GM18867 (cell line): ENCODE results near the gene MRTFB.
"Not testable (repeated sequence)": the region's sequence is repeated elsewhere in the genome, so short reads cannot be mapped to it uniquely, and the experiment has no call there.

ENCODE experiments used
- ATAC-seq: cut with Tn5 transposase; IDR thresholded peaks from one replicate; pipeline ENCODE4 v1.9.1; 2021; ENCODE audit warnings: mild to moderate bottlenecking, moderate library complexity; ENCODE audit not compliant: unreplicated experiment

MRTFB gene

DNA sequence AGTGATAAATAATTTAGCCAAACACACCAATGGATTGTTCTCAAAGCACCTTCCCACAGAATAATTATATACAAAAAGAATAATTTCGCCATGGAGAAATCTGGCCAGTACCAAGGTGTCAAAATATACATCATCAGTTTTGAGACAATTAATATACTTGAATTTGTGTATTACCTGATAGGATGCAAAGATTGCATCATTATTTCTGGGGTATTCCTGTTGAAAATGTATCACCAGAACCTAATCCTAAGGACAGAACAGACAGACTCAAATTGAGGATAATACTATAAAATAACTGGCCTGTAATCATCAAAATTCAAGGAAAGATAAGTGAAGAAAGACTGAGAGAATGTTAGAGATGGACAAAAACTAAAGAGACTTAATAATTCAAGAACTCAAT is 111.9 kb downstream of the MRTFB start:
- no peak for ATAC-seq

DNA sequence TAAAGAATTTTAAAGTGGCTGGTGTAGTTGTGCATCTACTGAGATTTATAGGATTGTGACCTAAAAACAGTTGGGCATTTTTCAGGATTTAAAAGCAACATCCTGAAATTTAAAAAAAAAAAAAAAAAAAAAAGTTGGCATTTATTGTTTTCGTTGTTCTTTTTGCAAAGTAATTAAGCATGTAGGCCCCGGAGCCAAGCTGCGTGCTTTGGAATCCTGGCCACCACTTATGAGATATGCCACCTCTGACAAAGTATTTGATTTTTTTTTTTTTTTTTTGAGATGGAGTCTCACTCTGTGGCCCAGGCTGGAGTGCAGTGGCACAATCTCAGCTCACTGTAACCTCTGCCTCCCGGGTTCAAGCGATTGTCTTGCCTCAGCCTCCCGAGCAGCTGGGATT is 112.8 kb downstream of the MRTFB start:
- ATAC-seq = not testable (repeated sequence)

DNA sequence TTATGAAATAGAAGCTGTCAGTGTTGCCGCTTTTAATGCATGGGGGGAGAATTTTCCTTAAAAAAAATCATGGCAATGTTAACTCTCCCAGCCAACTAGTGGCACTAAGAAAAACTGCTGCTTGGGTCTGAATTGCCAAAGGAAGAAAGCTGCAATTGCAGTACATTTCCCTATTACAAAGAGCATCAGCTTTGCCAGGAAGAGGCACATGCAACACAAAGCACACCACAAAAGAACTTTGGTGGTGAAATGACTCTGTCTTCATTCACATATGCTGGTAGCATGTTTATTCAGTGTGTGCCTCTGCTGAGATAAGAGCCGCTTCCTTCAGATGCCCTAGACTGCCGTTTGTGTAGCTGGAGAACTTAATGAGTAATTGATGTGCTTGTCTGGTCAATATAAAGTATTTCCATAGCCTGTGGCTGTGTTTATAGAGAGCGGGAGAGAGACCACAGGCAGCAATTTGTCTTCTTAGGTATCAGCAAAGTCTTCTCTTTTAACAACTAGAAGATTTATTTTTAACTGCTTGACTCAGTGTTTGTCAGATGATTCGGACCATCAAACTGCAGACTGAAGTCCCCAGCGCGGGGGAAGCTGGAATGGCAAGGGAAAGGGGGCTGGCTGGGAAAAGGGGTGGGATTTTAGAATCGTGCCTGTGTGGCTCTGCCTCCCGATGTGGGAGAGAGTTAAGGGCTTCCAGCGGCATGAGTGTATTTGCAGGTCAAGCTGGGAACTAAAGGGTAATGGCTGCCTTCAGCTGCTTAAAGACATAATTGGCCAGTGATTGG is 115.1 kb downstream of the MRTFB start:
- ATAC-seq = no peak

DNA sequence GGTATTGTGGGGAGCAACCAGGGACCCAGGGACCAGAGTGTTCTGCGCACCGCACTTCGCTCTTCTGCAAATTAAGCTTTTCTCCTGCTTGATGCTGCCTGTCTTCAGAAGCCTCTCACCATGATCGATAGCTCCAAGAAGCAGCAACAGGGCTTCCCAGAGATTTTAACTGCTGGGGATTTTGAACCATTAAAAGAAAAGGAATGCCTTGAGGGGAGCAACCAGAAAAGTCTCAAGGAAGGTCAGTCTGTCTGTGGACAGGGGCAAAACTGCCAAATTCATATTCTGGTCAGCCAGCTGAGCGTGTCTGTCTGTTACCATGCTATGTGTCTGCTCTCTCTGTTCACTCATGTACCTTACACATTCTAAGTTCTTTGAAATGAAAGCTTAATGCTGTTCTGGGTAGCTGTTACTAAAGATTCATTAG is 115.7 kb downstream of the MRTFB start:
- no peak for ATAC-seq

DNA sequence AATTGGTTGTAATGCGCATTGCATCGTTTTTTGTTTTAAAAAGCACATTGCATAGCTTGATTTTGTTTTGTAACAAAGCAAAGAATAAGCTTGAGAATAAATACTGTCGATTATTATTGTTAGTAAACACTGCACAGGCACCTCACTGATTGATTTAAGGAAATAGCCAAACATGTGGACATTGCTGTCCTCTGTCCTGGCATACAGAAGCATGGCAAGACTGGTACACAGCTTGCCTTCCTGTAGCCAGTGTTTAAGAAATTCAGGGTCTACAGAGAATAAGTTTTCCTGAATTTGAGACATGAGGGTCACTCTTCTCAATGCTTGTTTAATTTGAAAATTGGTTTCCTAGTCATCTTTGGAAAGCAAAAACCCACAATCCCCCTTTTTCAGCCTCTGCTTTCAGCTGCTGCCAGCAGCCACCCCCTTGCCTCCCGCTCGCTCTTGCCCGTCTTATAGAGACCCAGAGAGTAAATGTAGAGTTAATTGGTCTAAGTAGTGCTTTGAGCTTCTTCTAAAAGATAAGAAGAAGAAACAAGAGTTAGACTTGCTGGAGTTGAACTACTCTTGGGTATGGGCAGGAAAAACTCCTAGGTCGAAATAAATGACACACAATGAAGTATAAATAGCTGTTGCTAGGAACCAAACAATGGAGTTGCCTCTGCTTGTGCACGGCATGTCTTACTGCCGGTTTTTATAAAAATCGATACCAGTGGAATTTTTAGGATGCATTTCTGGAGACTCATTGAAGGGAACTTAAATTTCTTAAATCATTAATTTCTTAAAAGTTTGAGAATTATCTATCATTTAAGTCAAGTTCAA is 116.6 kb downstream of the MRTFB start:
- no peak for ATAC-seq

DNA sequence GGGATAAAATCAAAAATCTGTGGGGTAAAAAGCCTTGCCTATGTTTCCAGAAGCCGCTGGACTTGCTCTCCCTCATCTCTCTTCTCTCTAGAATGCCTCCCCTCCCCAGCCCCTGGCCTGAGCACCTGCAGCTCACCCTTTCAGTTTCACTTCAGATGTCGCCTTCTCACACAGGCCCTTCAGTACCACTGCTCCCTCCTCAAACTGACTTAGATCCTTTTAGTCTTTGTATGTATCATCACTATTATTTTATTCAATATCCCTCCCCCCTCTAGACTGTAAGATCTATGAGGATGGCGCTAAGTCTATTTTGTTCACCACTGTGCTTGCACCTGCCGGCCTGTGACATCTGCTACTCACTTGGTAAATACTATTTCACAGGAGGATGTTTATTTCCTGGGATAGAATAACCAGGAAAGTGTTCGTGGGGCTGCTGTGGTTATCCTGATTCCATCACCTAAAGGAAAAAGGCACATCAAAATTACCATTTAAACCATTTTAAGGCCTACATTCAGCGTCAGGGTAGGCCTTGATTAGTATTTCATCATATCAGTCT is 122.3 kb downstream of the MRTFB start:
- ATAC-seq = peak; percentile 94

DNA sequence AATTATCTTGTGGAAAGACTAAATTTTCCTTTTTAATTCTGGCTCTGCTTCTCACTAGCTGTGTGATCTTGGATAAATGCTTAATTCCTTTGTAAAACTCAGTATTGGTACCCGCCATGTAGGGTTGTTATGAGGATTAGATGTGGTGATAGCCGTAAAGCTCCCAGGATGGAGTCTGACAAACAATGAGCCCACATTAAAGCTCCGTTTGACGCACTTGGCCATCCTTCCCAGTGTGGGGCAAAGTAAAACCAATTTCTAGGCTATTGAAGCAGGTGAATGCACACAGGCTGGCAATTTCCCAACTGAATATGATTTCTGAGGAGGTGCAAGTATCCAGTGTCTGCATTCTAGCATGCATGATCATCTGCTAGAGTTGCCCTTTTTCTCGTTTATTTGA is 123.6 kb downstream of the MRTFB start:
- no peak for ATAC-seq

DNA sequence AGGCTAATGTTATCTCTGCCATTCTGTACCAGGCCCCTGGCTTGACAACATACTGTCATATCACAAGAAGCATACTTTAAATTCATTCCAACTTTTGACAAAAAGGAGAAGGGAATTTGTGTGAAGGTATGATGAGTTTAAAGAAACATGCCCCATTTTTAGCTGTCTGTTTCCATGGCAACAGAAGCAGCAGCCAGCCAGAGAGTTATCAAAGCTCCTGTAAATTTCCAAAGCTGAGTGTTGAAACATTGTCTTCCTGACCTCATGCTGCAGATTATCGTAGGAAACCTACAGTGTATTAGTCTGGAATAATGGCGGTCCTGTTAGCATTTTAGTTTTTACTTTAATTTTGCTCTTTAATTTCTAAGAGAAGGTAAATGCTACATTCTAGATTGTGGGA is 124.9 kb downstream of the MRTFB start:
- ATAC-seq = no peak

DNA sequence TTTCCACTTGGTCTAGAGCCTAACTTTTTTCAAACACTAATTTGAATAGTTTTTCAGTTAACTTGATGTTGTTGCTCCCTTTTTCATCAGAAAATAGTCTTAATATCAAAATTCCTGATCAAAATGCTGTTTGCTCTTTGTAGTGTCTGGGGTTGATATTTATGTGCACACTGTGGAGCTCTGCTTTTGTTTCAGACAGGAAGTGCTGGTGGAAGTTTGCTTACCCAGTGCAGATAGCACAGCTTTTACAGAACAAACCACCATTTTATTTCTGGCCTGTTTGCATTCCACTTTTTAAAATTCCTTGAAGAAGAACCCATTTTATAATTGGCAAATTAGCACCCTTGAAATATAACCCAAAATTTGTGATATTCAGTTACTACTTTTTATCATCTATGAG is 125.4 kb downstream of the MRTFB start:
- no peak for ATAC-seq

DNA sequence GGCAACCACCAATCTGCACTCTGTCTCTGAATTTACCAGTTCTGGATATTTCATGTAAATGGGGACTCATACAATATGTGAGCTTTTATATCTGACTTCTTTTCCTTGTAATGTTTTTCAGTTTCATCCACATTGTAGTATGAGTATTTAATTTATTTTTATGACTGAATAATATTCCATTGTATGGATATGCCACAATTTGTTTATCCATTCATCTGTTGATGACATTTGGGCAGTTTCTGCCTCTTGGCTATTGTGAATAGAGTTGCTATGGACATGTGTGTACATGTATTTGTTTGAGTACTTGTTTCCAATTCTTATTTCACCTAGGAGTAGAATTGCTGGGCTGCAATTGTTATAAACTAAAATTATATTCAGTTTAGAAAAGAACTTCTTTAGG is 126.9 kb downstream of the MRTFB start:
- ATAC-seq = no peak

DNA sequence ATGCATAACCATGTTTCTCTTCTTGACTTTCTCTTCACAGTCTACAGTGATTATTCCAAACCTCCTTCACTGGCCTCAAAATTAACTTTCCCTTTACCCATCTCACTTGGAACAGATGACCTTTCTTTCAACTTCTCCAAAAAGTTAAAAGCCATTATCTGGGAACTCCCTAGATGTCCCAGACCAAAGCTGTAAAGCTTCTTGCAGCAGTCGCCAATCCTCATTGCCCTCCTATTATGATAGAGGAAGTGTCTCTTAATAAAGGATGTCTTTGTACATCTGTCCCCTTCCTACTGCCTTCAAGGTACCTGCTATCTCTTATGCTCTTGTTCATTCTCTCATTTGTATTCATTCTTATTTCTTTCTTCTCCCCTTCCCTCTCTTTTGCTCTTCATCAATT is 127.5 kb downstream of the MRTFB start:
- ATAC-seq = no peak

DNA sequence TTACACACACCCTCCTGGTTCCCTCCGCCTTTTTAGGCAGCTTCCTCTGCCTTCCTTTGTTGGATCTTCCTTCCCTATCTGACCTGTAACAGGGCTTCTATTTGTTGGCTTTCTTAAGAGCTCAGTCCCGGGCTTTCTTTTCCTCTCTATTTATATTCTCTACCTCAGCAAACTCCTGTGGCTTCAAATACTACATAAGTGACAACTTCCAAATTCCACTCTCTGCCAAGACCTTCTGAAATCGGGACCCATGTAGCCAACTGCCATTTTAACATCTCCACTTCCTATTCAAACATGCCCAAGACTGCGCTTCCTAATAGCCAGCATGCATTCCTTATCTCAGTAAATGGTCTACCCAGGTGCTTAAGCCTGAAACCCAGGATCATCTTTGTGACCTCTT is 128.1 kb downstream of the MRTFB start:
- no peak for ATAC-seq

DNA sequence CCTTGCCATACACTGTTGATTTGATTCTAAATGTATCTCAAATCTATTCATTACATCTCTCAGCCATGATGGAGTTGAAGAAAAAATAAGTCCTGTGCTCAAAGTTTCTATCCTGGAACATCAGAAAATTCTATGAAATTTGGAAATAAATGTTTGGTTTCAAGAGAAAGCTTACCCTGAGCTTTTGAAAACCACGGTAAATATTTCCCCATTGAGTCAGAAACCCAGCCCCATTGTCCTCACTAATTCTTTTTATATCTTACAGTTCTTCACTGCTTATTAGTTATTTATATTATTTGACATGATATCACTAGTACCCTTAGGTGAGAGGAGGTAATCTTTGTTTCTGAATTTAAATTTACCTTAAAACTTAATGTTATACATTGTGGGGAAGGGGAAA is 128.5 kb downstream of the MRTFB start:
- ATAC-seq = no peak

DNA sequence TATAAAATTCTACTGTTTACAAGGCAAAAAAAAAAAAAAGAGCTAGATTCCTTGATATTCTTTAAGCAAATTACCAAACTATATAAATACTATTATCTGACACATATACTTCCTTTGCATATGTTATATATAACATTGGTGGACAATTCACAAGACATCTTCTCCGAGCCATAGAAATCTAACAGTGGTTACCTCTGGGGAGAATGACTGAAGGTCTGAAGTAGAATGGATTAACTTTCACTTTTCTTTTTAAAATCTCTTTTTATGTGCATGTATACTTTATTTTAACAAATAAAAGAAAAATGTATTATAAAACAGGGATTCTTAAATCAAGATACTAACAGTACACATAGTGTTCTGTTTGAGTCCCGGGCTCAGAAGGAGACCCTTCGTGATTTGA is 131.0 kb downstream of the MRTFB start:
- ATAC-seq = no peak

DNA sequence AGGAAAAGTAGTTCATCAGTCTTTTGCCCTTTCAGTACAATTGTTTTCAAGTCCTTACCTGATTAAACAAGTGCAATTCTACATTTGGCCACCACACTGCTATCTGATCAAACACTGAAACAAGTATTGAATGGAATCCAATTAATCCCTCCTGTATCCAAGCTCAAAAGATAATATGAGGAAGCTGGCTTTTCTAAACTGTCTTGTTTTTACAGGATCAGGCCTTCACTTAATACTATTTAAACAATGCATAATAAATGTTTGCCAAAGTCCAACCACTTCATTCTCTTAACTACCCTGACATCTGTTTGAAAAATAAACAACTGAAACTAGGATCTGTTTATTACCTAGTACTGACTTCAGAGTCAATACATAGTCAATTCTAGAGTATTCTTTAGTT is 131.6 kb downstream of the MRTFB start:
- no peak for ATAC-seq

DNA sequence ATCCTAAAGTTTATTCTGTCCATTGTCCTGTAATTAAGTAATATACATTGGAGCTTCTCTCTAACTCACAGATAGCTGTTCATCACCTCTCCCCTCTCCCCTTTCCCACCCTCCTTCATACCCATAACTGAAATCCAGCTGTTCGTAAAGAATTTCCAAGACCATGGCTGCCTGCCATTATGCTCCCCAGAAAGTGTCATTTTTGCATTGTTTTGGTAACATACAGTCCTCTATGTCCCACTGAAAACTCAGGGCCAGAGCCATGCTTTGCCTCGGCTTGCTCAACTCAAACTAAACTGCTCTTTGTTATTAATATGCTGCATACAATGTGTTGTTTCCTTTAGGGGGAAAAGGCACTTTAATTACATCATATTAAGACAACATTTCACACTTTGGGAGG is 132.0 kb downstream of the MRTFB start:
- no peak for ATAC-seq

DNA sequence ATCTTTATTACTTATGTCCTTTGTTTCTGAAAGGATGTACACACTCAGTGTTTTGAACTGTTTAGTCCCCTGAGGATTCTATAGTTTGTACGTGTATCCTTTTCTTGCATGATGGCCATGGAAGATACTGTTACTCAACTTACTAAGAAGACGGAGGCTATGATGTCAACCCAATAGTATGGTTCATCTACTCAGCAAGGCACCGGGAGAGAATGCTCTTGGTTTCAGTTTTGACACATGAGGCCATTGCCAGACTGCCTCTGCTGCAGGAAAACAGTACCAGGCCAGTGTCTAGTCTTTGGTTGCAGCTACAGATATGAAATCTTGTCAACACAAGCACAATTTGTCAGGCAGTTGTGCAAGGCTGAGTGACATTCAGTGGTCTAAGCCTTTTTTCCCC is 134.5 kb downstream of the MRTFB start:
- peak; percentile 56 for ATAC-seq

DNA sequence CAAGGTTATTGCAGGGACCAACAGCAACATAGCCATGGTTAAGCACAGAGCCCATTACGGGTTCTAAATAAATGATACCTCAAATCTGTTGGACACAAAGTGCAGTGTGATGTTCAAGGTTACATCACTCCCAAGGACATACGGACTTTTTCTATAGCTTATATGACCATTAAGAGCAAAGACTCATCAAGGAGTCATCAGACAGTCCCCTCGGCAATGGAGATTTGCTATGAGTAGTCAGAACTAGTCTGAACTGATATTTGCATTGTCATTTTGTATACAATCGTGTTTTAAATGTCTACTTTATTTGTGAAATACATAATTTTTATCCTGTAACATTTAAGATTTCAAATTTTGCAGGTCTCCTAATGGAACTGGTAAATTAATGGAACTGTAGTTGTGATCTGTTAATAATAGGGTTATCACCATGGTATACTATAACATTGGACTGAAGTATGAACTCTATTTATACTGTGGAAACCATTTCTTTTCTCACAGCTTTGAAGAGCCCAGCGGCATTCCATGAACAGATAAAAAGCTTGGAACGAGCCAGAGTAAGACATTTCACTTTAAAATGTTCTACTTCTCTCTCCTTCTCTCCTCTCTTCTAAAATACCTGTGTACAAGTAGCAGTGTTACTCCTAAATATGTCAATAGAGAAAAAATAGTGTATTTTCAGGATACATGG is 140.9 kb downstream of the MRTFB start:
- ATAC-seq = no peak

DNA sequence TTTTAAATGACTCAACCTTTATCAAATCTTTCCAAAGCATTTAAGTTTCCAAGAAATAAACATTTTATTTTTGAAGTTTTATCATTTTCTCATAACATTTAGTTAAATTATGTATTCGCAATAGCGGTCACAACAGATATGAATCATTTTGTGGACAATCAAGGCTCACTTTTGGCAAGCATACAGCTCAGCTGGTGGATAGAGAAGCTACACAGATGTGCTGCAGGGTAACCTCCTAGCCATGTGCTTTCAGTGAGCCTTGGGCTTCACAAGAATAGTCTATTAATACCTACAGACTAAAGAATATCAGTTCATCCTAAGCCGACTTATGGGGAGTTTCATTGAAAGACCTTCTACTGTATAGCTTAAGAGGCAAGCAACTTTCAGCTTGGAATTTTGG is 144.8 kb downstream of the MRTFB start:
- no peak for ATAC-seq

DNA sequence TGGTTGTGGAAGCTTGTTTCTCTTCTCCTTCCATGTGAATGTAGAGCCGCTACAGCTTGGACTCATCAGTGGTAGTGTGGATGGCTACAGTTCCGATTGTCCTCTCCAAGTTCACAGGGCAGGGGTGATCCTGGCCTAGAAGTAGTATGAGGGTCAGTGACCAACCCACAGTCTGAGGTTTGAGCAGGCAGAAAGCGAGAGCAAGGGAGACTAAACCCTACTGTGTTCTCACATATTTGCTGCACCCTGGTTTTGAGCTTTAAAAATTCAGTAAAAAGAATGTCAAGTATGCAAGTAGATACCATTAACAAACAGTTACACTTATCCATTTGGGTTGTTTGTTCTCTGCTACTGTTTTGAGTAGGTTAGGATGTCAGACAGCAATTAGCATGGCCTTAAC is 148.9 kb downstream of the MRTFB start:
- ATAC-seq = no peak

DNA sequence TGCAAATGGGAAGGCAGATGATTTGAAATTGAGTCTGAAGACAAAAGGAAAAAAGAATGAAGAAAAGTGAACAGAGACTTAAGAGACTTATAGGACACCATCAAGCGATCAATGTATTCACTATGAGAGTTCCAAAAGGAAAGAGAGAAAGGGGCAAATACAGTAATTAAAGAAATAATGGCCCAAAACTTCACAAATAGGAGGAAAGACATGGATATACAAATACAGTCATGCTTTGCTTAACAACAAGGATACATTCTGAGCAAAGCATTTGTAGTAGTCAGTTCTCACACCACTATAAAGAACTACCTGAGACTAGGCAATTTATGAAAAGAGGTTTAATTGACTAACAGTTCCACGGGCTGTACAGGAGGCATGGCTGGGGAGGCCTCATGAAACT is 152.5 kb downstream of the MRTFB start:
- no peak for ATAC-seq
